ENCODE results near the gene CACNA1B. TPM values are rescaled to one million over a fixed set of nuclear protein-coding genes. Genes with fewer than 3 reads are reported as not detected.
"Not testable (repeated sequence)": the region's sequence is repeated elsewhere in the genome, so short reads cannot be mapped to it uniquely, and the experiment has no call there.

The CACNA1B gene
- polyA plus RNA-seq, 2 of the 4 experiments (the other 2 are of a cell fraction) = 0.03 to 0.06 TPM

DNA sequence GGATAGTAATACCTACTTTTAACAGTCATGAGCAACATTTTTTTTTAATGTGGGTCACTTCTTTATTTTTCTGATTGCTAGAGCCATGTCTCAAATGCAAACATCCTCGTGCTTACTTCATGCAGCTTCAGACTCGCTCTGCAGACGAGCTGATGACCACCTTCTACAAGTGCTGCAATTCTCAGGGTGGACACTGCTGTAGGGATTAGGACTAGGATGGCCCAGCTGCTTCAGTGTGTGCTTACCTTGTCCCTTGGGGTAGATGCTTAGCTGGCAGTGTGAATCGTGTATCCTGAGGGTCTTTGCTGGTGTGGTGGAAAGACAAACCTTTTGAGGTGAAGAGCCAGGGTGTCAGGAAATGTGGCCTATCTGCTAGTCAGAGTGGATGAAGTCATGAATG is 251.7 kb downstream of the CACNA1B start:
- FAIRE-seq; DNase-seq (ENCODE audit: low read depth in 1 of 2, low spot score in 1 of 2); H3K4me1 ChIP-seq; POLR2A ChIA-PET; H3K9me3 ChIP-seq; H3K4me3 ChIP-seq; H3K4me2 ChIP-seq; H3K27ac ChIP-seq: not testable (repeated sequence)
- CTCF ChIA-PET = interaction anchor here (0.7 kb wide), 1 partner anchor 418 kb away, joined by 3 read pairs; no protein-coding TSS in a partner anchor
- peak; percentile 64 to 74; a peak in 5 of 6 replicates for ATAC-seq
- WGBS (ENCODE audit: missing lambda C conversion rate) = 46% methylated on average over 4 of the region's 4 CpGs

GRCh38 chr9:138132946-138133705 is 255.5 kb downstream of the CACNA1B start:
- 45% methylated on average over 15 of the region's 15 CpGs for WGBS (ENCODE audit: missing lambda C conversion rate)

DNA sequence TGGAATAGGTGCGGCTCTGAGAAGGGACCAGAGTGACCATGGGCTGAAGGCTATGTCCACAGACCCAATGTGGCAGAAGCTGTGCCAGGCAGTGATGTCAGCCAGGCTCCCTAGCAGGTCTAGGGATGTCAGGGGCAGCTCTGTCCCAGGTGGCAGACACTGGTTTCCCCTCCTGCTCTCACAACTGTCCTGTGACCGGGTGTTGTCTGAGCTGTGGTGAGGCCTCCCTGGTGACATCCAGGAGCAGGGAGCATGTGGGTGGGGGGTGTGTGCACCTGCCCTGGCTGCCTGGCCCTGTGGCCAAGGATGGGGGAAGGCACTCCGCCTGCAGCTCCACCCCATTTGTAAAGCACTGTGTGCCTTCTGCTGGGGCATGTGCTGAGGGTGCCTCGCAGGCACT is 257.0 kb downstream of the CACNA1B start:
- H3K4me3 ChIP-seq; POLR2A ChIA-PET; H3K9me3 ChIP-seq; H3K27ac ChIP-seq; DNase-seq (ENCODE audit: low read depth in 1 of 2, low spot score in 1 of 2); H3K4me2 ChIP-seq; ATAC-seq; H3K4me1 ChIP-seq; FAIRE-seq: not testable (repeated sequence)
- CTCF ChIA-PET = interaction anchor here (0.6 kb wide), 1 partner anchor 215 kb away, joined by 4 read pairs; no protein-coding TSS in a partner anchor
- WGBS (ENCODE audit: missing lambda C conversion rate) = 49% methylated on average over 3 of the region's 4 CpGs

More at GRCh38 chr9:138132946-138133705, 255.5 kb downstream of the CACNA1B start:
- POLR2A ChIA-PET; H3K4me1 ChIP-seq; H3K4me3 ChIP-seq; FAIRE-seq; CTCF ChIA-PET; H3K27ac ChIP-seq; DNase-seq (ENCODE audit: low read depth in 1 of 2, low spot score in 1 of 2); ATAC-seq; H3K9me3 ChIP-seq; H3K4me2 ChIP-seq: not testable (repeated sequence)

- FAIRE-seq; POLR2A ChIA-PET; H3K27ac ChIP-seq; H3K4me2 ChIP-seq; H3K4me1 ChIP-seq; CTCF ChIA-PET; ATAC-seq; H3K4me3 ChIP-seq; H3K9me3 ChIP-seq; DNase-seq (ENCODE audit: low read depth in 1 of 2, low spot score in 1 of 2): not testable (repeated sequence)
- WGBS (ENCODE audit: missing lambda C conversion rate) = 76% methylated on average over 3 of the region's 14 CpGs
These were observed 261.5 kb downstream of the CACNA1B start for GRCh38 chr9:138139096-138139495.

- FAIRE-seq; DNase-seq (ENCODE audit: low read depth in 1 of 2, low spot score in 1 of 2); ATAC-seq; POLR2A ChIA-PET; H3K9me3 ChIP-seq; H3K4me1 ChIP-seq; H3K27ac ChIP-seq; H3K4me3 ChIP-seq; H3K4me2 ChIP-seq: not testable (repeated sequence)
- WGBS (ENCODE audit: missing lambda C conversion rate) = 79% methylated on average over 4 of the region's 15 CpGs
- CTCF ChIA-PET = interaction anchor here (0.6 kb wide), 1 partner anchor 11 kb away, joined by 3 read pairs; no protein-coding TSS in a partner anchor
These were observed 263.4 kb downstream of the CACNA1B start for GRCh38 chr9:138140980-138141379.

DNA sequence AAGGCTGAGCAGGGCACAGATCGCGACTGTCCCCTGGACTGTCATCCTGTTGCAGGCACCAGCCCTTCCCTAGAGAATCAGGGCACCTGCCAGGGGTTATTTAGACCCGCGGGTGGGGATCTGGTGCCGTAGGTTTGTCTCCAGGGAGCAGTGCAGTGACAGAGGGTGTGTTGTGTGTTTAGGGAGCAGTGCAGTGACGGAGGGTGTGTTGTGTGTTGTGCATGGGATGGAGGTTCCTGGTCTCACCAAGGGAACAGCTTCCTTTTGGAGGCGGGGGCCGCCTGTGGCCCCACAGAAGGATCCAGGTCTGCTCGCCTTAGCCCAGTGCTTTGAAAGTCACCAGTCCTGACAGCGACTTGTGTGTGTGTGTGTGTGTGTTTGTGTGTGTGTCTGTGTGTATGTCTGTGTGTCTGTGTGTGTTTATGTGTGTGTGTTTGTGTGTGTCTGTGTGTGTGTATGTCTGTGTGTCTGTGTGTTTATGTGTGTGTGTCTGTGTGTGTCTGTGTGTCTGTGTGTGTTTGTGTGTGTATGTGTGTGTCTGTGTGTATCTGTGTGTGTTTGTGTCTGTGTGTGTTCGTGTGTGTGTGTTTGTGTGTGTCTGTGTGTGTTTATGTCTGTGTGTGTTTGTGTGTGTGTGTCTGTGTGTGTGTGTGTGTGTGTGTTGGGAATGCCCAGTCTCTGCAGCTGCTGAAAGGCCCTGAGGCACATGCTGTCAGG is 265.1 kb downstream of the CACNA1B start:
- 0 out of 6 replicates have a peak, but pooled peaks have one; percentile 7 to 26 for ATAC-seq
- 16% methylated on average over 8 of the region's 11 CpGs for WGBS (ENCODE audit: missing lambda C conversion rate)
- H3K4me2 ChIP-seq; CTCF ChIA-PET; POLR2A ChIA-PET; H3K9me3 ChIP-seq; DNase-seq (ENCODE audit: low read depth in 1 of 2, low spot score in 1 of 2); FAIRE-seq; H3K27ac ChIP-seq; H3K4me1 ChIP-seq; H3K4me3 ChIP-seq: not testable (repeated sequence)

GRCh38 chr9:138143491-138143890 is 265.9 kb downstream of the CACNA1B start:
- H3K4me2 ChIP-seq; POLR2A ChIA-PET; H3K4me3 ChIP-seq; FAIRE-seq; CTCF ChIA-PET; H3K27ac ChIP-seq; H3K9me3 ChIP-seq; H3K4me1 ChIP-seq; DNase-seq (ENCODE audit: low read depth in 1 of 2, low spot score in 1 of 2): not testable (repeated sequence)
- 60% methylated on average over 2 of the region's 7 CpGs for WGBS (ENCODE audit: missing lambda C conversion rate)
- ATAC-seq = peak in 1 of 2 experiments; percentile 29; a peak in 2 of 6 replicates

- H3K4me3 ChIP-seq, H3K27ac ChIP-seq, H3K4me2 ChIP-seq, POLR2A ChIA-PET, H3K4me1 ChIP-seq, ATAC-seq, H3K9me3 ChIP-seq, CTCF ChIA-PET, FAIRE-seq: not testable (repeated sequence)
- 76% methylated on average over 3 of the region's 34 CpGs for WGBS (ENCODE audit: missing lambda C conversion rate)
- peak in 1 of 2 experiments; percentile 47 for DNase-seq (ENCODE audit: low read depth in 1 of 2, low spot score in 1 of 2)
These were observed 270.0 kb downstream of the CACNA1B start for GRCh38 chr9:138147556-138147955.
